ENCODE results near the gene MDM1.

Gene MDM1

GRCh38 chr12:68305278-68305677 lies 26.9 kb downstream of the MDM1 start:
- TF ChIP-seq SPI1 (IDR thresholded peaks at IDR 0.05; ENCODE audit: low read depth, low read length) (peak; percentile 93), POLR2A (IDR thresholded peaks at IDR 0.05; ENCODE audit: low read depth, low read length) (no peak)
- FAIRE-seq (no peak), DNase-seq (ENCODE audit: insufficient read length, low spot score) (no peak)

- no peak for DNase-seq (ENCODE audit: insufficient read length, low spot score)
- TF ChIP-seq PAX5 (IDR thresholded peaks at IDR 0.05; ENCODE audit: insufficient read depth, low read length, severe bottlenecking) (no peak), POLR2AphosphoS5 (IDR thresholded peaks at IDR 0.05; ENCODE audit: low read depth, low read length) (no peak), POLR2A (IDR thresholded peaks at IDR 0.05; ENCODE audit: low read depth, low read length) (no peak), POU2F2 (IDR thresholded peaks at IDR 0.05; ENCODE audit: low read depth, low read length) (no peak), TAF1 (IDR thresholded peaks at IDR 0.05; ENCODE audit: low read depth, low read length) (no peak), SPI1 (IDR thresholded peaks at IDR 0.05; ENCODE audit: low read depth, low read length) (no peak)
- no peak for FAIRE-seq
Observed at GRCh38 chr12:68304626-68305025, 27.5 kb downstream of the MDM1 start.

GRCh38 chr12:68303850-68304249 lies 28.3 kb downstream of the MDM1 start:
- no peak for FAIRE-seq
- TF ChIP-seq POU2F2 (IDR thresholded peaks at IDR 0.05; ENCODE audit: low read depth, low read length) (no peak), POLR2AphosphoS5 (IDR thresholded peaks at IDR 0.05; ENCODE audit: low read depth, low read length) (no peak), TAF1 (IDR thresholded peaks at IDR 0.05; ENCODE audit: low read depth, low read length) (no peak), SPI1 (IDR thresholded peaks at IDR 0.05; ENCODE audit: low read depth, low read length) (no peak), PAX5 (IDR thresholded peaks at IDR 0.05; ENCODE audit: insufficient read depth, low read length, severe bottlenecking) (no peak), POLR2A (IDR thresholded peaks at IDR 0.05; ENCODE audit: low read depth, low read length) (no peak)
- no peak for DNase-seq (ENCODE audit: insufficient read length, low spot score)

- peak; percentile 60 for FAIRE-seq
- TF ChIP-seq TAF1 (IDR thresholded peaks at IDR 0.05; ENCODE audit: low read depth, low read length) (no peak), PAX5 (IDR thresholded peaks at IDR 0.05; ENCODE audit: insufficient read depth, low read length, severe bottlenecking) (no peak), SPI1 (IDR thresholded peaks at IDR 0.05; ENCODE audit: low read depth, low read length) (no peak), POLR2A (IDR thresholded peaks at IDR 0.05; ENCODE audit: low read depth, low read length) (no peak), POU2F2 (IDR thresholded peaks at IDR 0.05; ENCODE audit: low read depth, low read length) (no peak), POLR2AphosphoS5 (IDR thresholded peaks at IDR 0.05; ENCODE audit: low read depth, low read length) (no peak)
- DNase-seq (ENCODE audit: insufficient read length, low spot score) = no peak
Observed at GRCh38 chr12:68297929-68298328, 34.2 kb downstream of the MDM1 start.

GRCh38 chr12:68294251-68294650 lies 37.9 kb downstream of the MDM1 start:
- DNase-seq (ENCODE audit: insufficient read length, low spot score) (no peak), FAIRE-seq (no peak)
- no peak for TF ChIP-seq POLR2AphosphoS5 (IDR thresholded peaks at IDR 0.05; ENCODE audit: low read depth, low read length)
- TF ChIP-seq PAX5 (IDR thresholded peaks at IDR 0.05; ENCODE audit: insufficient read depth, low read length, severe bottlenecking) = no peak
- no peak for TF ChIP-seq TAF1 (IDR thresholded peaks at IDR 0.05; ENCODE audit: low read depth, low read length)
- no peak for TF ChIP-seq POLR2A (IDR thresholded peaks at IDR 0.05; ENCODE audit: low read depth, low read length)
- TF ChIP-seq SPI1 (IDR thresholded peaks at IDR 0.05; ENCODE audit: low read depth, low read length) = no peak

- TF ChIP-seq POU2F2 (IDR thresholded peaks at IDR 0.05; ENCODE audit: low read depth, low read length) (no peak), PAX5 (IDR thresholded peaks at IDR 0.05; ENCODE audit: insufficient read depth, low read length, severe bottlenecking) (no peak), TAF1 (IDR thresholded peaks at IDR 0.05; ENCODE audit: low read depth, low read length) (no peak), POLR2AphosphoS5 (IDR thresholded peaks at IDR 0.05; ENCODE audit: low read depth, low read length) (no peak), POLR2A (IDR thresholded peaks at IDR 0.05; ENCODE audit: low read depth, low read length) (no peak), SPI1 (IDR thresholded peaks at IDR 0.05; ENCODE audit: low read depth, low read length) (no peak)
- FAIRE-seq = no peak
- DNase-seq (ENCODE audit: insufficient read length, low spot score) = no peak
Observed at GRCh38 chr12:68293347-68293746, 38.8 kb downstream of the MDM1 start.

GRCh38 chr12:68292151-68292943 lies 39.8 kb downstream of the MDM1 start:
- no peak for TF ChIP-seq POLR2AphosphoS5 (IDR thresholded peaks at IDR 0.05; ENCODE audit: low read depth, low read length)
- no peak for TF ChIP-seq SPI1 (IDR thresholded peaks at IDR 0.05; ENCODE audit: low read depth, low read length)
- no peak for TF ChIP-seq POU2F2 (IDR thresholded peaks at IDR 0.05; ENCODE audit: low read depth, low read length)
- TF ChIP-seq TAF1 (IDR thresholded peaks at IDR 0.05; ENCODE audit: low read depth, low read length) = no peak
- TF ChIP-seq PAX5 (IDR thresholded peaks at IDR 0.05; ENCODE audit: insufficient read depth, low read length, severe bottlenecking) = no peak
- no peak for TF ChIP-seq POLR2A (IDR thresholded peaks at IDR 0.05; ENCODE audit: low read depth, low read length)
- FAIRE-seq (no peak), DNase-seq (ENCODE audit: insufficient read length, low spot score) (no peak)

GRCh38 chr12:68291396-68292036 lies 40.6 kb downstream of the MDM1 start:
- FAIRE-seq (no peak), DNase-seq (ENCODE audit: insufficient read length, low spot score) (no peak)
- no peak for TF ChIP-seq POLR2AphosphoS5 (IDR thresholded peaks at IDR 0.05; ENCODE audit: low read depth, low read length)
- no peak for TF ChIP-seq POU2F2 (IDR thresholded peaks at IDR 0.05; ENCODE audit: low read depth, low read length)
- TF ChIP-seq TAF1 (IDR thresholded peaks at IDR 0.05; ENCODE audit: low read depth, low read length) = no peak
- no peak for TF ChIP-seq POLR2A (IDR thresholded peaks at IDR 0.05; ENCODE audit: low read depth, low read length)
- no peak for TF ChIP-seq SPI1 (IDR thresholded peaks at IDR 0.05; ENCODE audit: low read depth, low read length)
- TF ChIP-seq PAX5 (IDR thresholded peaks at IDR 0.05; ENCODE audit: insufficient read depth, low read length, severe bottlenecking) = no peak

GRCh38 chr12:68290126-68290525 lies 42.0 kb downstream of the MDM1 start:
- DNase-seq (ENCODE audit: insufficient read length, low spot score) = no peak
- peak; percentile 80 for FAIRE-seq
- TF ChIP-seq SPI1 (IDR thresholded peaks at IDR 0.05; ENCODE audit: low read depth, low read length) = no peak
- TF ChIP-seq POLR2A (IDR thresholded peaks at IDR 0.05; ENCODE audit: low read depth, low read length) = no peak
- no peak for TF ChIP-seq TAF1 (IDR thresholded peaks at IDR 0.05; ENCODE audit: low read depth, low read length)
- TF ChIP-seq PAX5 (IDR thresholded peaks at IDR 0.05; ENCODE audit: insufficient read depth, low read length, severe bottlenecking) = no peak
- TF ChIP-seq POLR2AphosphoS5 (IDR thresholded peaks at IDR 0.05; ENCODE audit: low read depth, low read length) = no peak
- no peak for TF ChIP-seq POU2F2 (IDR thresholded peaks at IDR 0.05; ENCODE audit: low read depth, low read length)

All from GM12891 (cell line).